H1 (cell line): ENCODE data around the gene KIF1C. TPM values are rescaled to one million over a fixed set of nuclear protein-coding genes. Genes with fewer than 3 reads are reported as not detected.
A peak's percentile ranks its signal among the peaks of the same experiment; 100 is the strongest.

Experiments used
- CHD7 ChIP-seq: fragments of 300-600 bp; sonication (generic); IDR thresholded peaks from 2 replicates; pipeline ENCODE4 v1.7.1; 2012; ENCODE audit warnings: low read length, moderate library complexity, mild to moderate bottlenecking, inconsistent platforms; ENCODE audit not compliant: insufficient replicate concordance
- CTBP2 ChIP-seq: IDR thresholded peaks from 2 replicates; pipeline ENCODE4 v1.7.0; 2011; ENCODE audit warnings: borderline replicate concordance, mild to moderate bottlenecking, moderate library complexity, mixed read lengths, low read length; ENCODE audit not compliant: insufficient read depth, insufficient read length
- HDAC6 ChIP-seq: IDR thresholded peaks from one replicate; pipeline ENCODE4 v1.7.1; 2012; ENCODE audit warnings: low read depth, mild to moderate bottlenecking, inconsistent platforms, low read length, moderate library complexity
- JUND ChIP-seq: IDR thresholded peaks from 2 replicates; pipeline ENCODE4 v1.6.1; 2011; ENCODE audit warnings: mild to moderate bottlenecking, improper control_type of control experiment, low read length
- RFX5 ChIP-seq: IDR thresholded peaks from 2 replicates; pipeline ENCODE4 v1.6.1; 2011; ENCODE audit warnings: low read depth, low read length, improper control_type of control experiment, borderline replicate concordance
- RXRA ChIP-seq: IDR thresholded peaks from 2 replicates; pipeline ENCODE4 v1.6.1; 2011; ENCODE audit warnings: low read depth, mild to moderate bottlenecking, low read length, moderate library complexity; ENCODE audit not compliant: insufficient read depth
- SP1 ChIP-seq: IDR thresholded peaks from 2 replicates; pipeline ENCODE4 v1.6.1; 2011; ENCODE audit warnings: low read depth, low read length
- TAF1 ChIP-seq: IDR thresholded peaks from 2 replicates; pipeline ENCODE4 v1.6.1; 2011; ENCODE audit warnings: mild to moderate bottlenecking, low read depth, low read length
- TAF7 ChIP-seq: optimal IDR thresholded peaks from 2 replicates; pipeline ENCODE3; 2011; ENCODE audit warnings: low read depth, mild to moderate bottlenecking, inconsistent platforms, low read length, moderate library complexity, borderline replicate concordance
- ZNF274 ChIP-seq: IDR thresholded peaks from 2 replicates; pipeline ENCODE4 v1.7.0; 2012; ENCODE audit warnings: low read length, borderline replicate concordance; ENCODE audit errors: extremely low read depth
- polyA plus RNA-seq, 7 experiments: library from polyadenylated mRNA; depleted of rRNA in 3 of 7; stranded (reverse) in 5 of 7; unstranded in 2 of 7; fragments of >200 nt in 5 of 7; fragments of 200-250 nt in 2 of 7; gene quantifications; 1 replicate in 5 of 7; 2 replicates in 1 of 7; 4 replicates in 1 of 7; pipeline versions ENCODE4 v1.2.1 to v1.2.3, GENCODE V29; 2011 to 2013; ENCODE audit warnings: missing spikeins in 2 of 7, mixed read lengths in 2 of 7
- total RNA-seq: library from RNA; stranded (reverse); fragmentation: NEBNext Ultra II Directional; extraction: Animal tissue kit (Norgen Biotek cat#: 25700); gene quantifications from 2 replicates; pipeline ENCODE4 v1.2.1, GENCODE V29; 2021

The KIF1C gene
- total and polyA plus RNA-seq, 2 of the 8 experiments (the other 6 are each of a cell fraction or from before 2014, with no cell fraction given), result 14.3 to 114 TPM

DNA sequence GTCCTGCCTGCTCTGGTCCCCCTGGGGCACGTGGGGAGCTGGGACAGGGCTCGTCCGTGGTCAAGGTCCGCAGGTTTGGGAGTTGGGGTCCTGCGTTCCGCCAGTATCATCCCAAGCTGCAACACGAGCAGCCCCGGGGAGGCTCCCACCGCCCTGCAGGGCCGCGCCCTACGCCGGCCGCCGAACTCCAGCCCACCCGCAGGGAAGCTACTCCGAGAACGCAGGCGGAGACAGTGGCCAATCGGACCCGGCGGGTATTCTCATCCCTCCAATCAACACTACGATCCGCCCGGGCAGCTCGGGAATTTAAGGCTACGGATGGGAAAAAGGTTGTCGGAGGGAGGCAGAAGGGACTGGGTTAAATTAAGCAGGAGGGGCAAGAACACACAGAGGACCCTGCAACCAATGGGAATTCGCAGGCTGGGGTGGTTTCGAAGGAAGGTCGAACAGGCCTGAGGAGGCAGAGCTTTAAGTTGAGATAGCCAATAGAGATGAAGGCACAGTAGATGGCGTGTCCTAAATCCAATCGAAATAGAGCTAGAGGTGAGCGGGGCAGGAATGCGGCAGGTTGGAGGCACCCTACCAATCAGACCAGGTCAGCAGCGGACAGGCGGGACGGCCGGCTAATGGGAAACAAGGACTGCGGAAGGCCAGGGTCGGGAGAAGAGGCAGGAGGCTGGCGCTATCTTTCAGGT is 30.8 kb upstream of the KIF1C start (continued):
- TF ChIP-seq CHD7 (no peak), JUND (no peak), RXRA (no peak), RFX5 (no peak), CTBP2 (no peak), SP1 (peak; percentile 100), HDAC6 (no peak), TAF1 (peak; percentile 21; the same call in 1 of the 2 replicates), ZNF274 (no peak), TAF7 (peak; percentile 38)
